ENCODE results near the gene PELI1.
A peak's percentile ranks its signal among the peaks of the same experiment; 100 is the strongest.
"Not testable (repeated sequence)": the region's sequence is repeated elsewhere in the genome, so short reads cannot be mapped to it uniquely, and the experiment has no call there.

Gene PELI1

GRCh38 chr2:64120008-64120407 lies 24.2 kb downstream of the PELI1 start:
- no peak for DNase-seq

GRCh38 chr2:64119369-64119768 lies 24.9 kb downstream of the PELI1 start:
- no peak for DNase-seq

- no peak for DNase-seq
Measured at GRCh38 chr2:64115808-64116598, 28.2 kb downstream of the PELI1 start.

DNA sequence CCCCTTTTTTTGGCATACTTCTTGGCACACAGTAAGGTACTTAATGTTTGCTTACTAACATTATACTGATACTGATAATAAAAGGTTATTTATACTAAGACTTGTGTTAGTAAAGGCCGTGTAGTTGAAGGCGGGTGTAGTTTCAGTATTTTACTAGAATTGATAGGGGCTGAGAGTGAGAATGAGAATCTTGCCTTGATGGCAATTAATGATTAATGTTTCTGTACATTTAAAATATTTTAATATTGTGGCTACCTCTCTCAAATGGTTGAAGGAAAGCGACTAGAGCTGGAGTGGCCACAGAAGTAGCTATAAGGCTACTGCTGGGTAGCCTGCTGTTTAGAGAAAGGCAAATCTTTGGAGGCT lies 29.3 kb downstream of the PELI1 start:
- no peak for DNase-seq

- no peak for DNase-seq
Measured at GRCh38 chr2:64114063-64114911, 29.9 kb downstream of the PELI1 start.

DNA sequence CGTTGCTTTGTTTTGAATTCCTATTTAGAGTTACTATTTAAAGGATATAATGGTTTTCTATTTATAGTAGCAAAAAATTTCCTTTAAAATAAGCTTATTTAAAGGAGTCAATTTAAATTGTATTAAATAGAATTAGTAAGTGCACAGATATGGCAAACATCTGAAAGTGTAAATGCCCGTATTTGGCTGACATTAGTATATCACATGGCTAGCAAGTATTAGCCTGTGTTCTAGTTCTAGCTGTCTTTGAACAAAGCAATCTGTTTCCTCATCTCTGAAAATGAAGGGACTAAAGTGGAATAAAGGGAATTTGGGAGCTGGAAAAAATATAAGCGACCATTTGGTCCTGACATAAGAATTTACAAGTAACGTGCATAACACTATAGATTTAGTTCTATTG lies 32.2 kb downstream of the PELI1 start:
- DNase-seq = no peak

DNA sequence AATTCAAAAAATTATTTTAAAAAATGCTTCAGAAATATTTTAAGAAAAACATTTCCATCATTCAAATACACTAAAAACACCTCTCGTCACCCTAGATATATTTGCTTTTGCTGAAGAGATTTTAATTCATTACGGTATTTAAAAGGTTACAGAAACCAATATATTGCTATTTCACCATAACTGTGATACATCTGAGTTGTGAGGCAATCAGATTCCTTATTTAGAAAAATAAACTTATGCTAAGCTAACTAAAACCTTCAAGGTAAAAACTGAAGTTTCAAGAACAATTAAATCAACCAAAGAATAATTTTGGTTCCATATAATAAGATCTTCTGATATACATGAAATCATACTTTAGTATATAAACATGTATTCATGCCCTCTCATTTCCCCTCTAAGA lies 32.8 kb downstream of the PELI1 start:
- no peak for DNase-seq

DNA sequence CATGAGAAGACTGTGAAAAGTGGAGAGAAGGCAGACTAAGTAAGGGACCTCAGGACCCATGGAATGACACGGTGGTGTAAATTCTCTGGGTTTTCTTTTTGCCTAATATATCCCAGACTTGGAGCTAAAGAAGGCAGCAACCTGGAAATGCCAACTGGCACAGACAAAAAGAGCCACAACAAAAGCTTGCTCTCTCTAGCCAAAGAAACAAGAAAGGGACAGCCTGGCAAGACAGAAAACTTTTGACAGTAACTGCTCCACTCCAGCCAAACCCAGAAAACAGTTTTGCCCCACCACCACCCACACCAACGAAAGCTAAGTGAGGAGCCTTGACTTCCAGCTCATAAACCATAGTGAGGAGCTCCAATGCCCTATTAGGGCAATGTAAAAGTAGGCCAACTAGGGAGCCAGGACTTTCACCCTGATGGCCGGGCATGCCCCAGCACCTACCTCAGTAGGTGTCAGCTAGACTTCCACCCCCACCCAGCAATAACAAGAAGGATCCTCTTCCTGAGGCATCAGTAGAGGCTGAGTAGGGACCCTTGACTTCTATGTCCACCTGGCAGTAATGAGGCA lies 35.5 kb downstream of the PELI1 start:
- DNase-seq = no peak

DNA sequence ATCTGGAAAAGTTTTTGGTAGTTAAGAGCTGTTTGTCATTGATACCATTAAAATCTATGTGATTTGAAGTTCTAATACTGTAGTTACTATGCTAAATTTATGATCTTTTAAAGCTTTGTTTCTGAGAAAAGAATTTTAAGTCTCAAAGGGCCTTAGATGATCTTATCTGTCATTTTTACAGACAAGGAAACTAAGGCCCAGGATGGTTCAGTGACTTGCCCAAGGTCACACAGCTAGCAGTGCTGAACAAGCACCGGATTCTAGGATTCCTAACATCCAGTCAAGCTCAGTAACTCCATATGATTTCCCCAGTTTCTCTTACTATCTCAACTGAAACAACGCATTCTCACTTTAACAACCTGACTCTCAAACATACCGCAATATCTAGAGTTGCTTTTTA lies 37.7 kb downstream of the PELI1 start:
- DNase-seq = no peak

- no peak for DNase-seq
Measured at GRCh38 chr2:64105670-64106461, 38.4 kb downstream of the PELI1 start.

DNA sequence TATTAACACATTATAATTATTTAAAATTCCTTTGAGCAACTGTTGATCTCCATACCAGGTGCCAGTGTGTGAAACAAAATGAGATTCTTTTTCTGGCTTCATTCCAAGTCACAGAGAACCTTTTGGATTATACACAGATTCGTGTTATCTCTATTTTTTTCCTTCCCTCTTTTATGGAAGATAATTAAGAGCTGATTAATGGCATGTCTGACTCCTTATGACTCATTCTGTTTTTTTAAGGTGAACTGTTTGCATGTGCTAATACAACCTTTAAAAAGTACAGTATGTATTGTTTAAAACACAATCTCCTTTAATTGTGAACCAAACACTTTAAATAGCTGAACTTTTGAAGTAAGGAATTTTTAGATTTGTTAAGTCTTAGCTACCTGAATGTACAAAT lies 39.3 kb downstream of the PELI1 start:
- no peak for DNase-seq

- not testable (repeated sequence) for DNase-seq
Measured at GRCh38 chr2:64102736-64103135, 41.5 kb downstream of the PELI1 start.

DNA sequence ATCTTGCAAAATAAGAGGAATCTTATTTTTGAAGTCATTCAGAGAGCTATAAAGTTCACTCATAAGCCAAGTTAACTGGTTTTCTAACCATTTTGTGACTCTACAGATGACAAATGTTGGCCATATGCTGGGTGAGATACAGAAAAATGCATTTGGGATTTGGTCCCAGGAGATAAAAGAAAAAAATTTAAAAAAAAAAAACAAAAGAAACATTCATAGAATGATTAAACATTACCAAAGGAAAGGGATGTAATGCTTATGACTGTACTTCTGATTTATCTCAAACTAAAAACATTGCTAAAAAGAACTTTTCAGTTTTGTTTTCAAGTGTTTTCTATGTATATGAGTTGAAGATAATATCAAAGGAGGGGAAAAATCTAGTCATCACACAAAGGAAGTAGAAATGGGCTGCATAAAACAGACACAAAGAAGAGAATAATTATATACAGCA lies 43.1 kb downstream of the PELI1 start:
- DNase-seq = no peak

DNA sequence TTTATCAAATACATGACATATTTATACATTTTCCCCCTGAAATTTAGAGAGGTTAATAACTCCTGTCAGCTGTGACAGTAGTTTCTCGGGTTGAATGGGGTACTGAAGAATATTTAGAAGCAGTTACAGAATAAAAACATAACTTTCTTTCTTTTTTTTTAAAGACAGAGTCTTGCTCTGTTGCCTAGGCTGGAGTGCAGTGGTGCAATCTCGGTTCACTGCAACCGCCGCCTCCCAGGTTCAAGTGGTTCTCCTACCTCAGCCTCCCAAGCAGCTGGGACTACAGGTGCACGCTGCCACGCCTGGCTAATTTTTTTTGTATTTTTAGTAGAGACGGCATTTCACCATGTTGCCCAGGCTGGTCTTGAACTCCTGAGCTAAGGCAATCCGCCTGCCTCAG lies 43.6 kb downstream of the PELI1 start:
- DNase-seq = not testable (repeated sequence)

GRCh38 chr2:64094663-64095382 lies 49.4 kb downstream of the PELI1 start:
- DNase-seq = peak; percentile 65

DNA sequence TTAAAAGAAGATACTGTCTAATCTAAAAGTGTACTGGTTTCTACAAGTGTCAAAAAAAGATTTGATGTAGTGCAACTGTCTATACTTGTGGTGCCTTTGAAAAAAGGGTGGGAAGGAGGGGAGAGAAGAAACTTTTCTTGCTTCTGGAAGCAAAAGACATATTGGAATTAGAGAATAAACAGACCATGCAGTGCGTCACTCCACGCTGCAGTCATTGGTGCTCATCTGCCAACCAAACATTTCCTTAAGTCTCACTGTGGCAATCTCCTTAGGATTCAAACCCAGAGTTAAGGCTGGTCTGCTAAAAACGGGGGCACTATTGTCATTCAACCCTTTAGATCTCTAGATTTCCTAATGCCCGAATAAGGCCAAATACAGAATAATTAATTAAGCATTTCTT lies 50.9 kb downstream of the PELI1 start:
- DNase-seq = no peak

- DNase-seq = no peak
Measured at GRCh38 chr2:64092502-64092901, 51.7 kb downstream of the PELI1 start.

- DNase-seq = no peak
Measured at GRCh38 chr2:64090264-64090663, 54.0 kb downstream of the PELI1 start.

GRCh38 chr2:64086347-64087082 lies 57.7 kb downstream of the PELI1 start:
- no peak for DNase-seq

DNA sequence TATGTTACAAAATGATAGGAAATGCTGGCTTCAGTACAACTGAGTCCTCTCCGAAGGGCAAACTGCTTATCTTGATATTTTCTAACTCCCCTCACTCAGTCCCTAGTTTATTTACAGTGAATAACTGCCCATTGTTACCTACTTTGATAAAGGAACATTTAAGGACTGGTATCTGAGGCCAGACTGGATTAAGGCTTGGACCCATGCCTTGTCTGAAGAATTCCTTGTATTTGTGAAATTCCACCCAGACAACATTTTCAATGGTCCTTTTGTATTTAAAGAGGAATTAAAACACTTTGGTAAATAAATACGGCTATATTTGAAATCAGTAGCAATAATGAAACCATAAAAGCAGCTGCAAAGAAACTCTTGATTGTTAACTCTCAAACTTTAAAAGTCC lies 58.3 kb downstream of the PELI1 start:
- DNase-seq = no peak

GRCh38 chr2:64081046-64081445 lies 63.2 kb downstream of the PELI1 start:
- DNase-seq = no peak

DNA sequence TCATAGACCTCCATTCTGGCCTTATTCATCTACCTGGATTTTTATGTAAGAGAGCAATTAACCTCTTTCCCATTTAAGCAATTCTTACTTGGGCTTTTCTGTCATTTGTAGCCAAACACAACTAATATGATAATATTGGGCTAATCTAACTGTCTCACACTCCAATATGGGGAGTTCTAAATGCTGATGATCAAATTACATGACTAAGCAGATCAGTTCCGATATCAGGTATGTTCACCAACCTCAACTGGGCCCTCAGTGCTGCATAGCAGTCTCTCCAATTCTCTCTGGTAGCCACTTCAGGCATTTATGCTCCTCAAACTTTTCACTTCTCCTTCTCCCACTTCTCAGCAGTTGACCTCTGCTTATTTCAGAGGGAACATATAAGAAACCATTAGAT lies 64.0 kb downstream of the PELI1 start:
- DNase-seq = no peak
